HepG2 (cell line): ENCODE results near the gene MUC22. TPM values are rescaled to one million over a fixed set of nuclear protein-coding genes. Genes with fewer than 3 reads are reported as not detected.

Source experiments
- ARNT2 ChIP-seq: sonication (generic); formaldehyde crosslinking; IDR thresholded peaks from 2 replicates; pipeline ENCODE4 v1.8.0; 2022; ENCODE audit warnings: mild to moderate bottlenecking, low read depth, missing genetic modification reagents, moderate library complexity
- LCORL ChIP-seq, 2 experiments: fragments of 450-650 bp in 1 of 2; sonication (generic) in 1 of 2; formaldehyde crosslinking in 1 of 2; IDR thresholded peaks; 2 replicates each; pipeline versions ENCODE4 v1.5.0 to v1.6.1; 2017 to 2020; ENCODE audit warnings: antibody characterized with exemption in 1 of 2, missing genetic modification reagents in 1 of 2
- MTF1 ChIP-seq: sonication (generic); formaldehyde crosslinking; IDR thresholded peaks from 2 replicates; pipeline ENCODE4 v1.5.0; 2020; ENCODE audit warnings: missing genetic modification reagents
- NCOR1 ChIP-seq: fragments of 200-600 bp; sonication (generic); IDR thresholded peaks from 2 replicates; pipeline ENCODE4 v1.7.0; 2017; ENCODE audit warnings: antibody characterized with exemption, low read length, borderline replicate concordance
- SALL1 ChIP-seq: sonication (generic); formaldehyde crosslinking; IDR thresholded peaks from 2 replicates; pipeline ENCODE4 v1.8.0; 2022; ENCODE audit warnings: mild to moderate bottlenecking, missing genetic modification reagents
- SMAD9 ChIP-seq: sonication (generic); formaldehyde crosslinking; IDR thresholded peaks from 2 replicates; pipeline ENCODE4 v1.5.1; 2020; ENCODE audit warnings: mild to moderate bottlenecking, missing genetic modification reagents
- TBP ChIP-seq: sonication (generic); formaldehyde crosslinking; IDR thresholded peaks from 2 replicates; pipeline ENCODE4 v1.5.0; 2020; ENCODE audit warnings: missing genetic modification reagents
- ZBTB1 ChIP-seq: sonication (generic); formaldehyde crosslinking; IDR thresholded peaks from 2 replicates; pipeline ENCODE4 v1.4.0; 2020; ENCODE audit warnings: missing genetic modification reagents, borderline replicate concordance
- ZBTB2 ChIP-seq: sonication (generic); formaldehyde crosslinking; IDR thresholded peaks from 2 replicates; pipeline ENCODE4 v1.8.0; 2022; ENCODE audit warnings: low read depth, missing genetic modification reagents
- ZC3H4 ChIP-seq: sonication (generic); formaldehyde crosslinking; IDR thresholded peaks from 2 replicates; pipeline ENCODE4 v1.4.0; 2020; ENCODE audit warnings: missing genetic modification reagents, borderline replicate concordance
- ZNF263 ChIP-seq: sonication (generic); formaldehyde crosslinking; IDR thresholded peaks from 2 replicates; pipeline ENCODE4 v1.4.0; 2020; ENCODE audit warnings: missing genetic modification reagents
- ZNF281 ChIP-seq: sonication (generic); formaldehyde crosslinking; IDR thresholded peaks from 2 replicates; pipeline ENCODE4 v1.4.0; 2020; ENCODE audit warnings: missing genetic modification reagents, borderline replicate concordance
- ZNF510 ChIP-seq: sonication (generic); formaldehyde crosslinking; IDR thresholded peaks from 2 replicates; pipeline ENCODE4 v1.4.0; 2020; ENCODE audit warnings: low read depth, mild to moderate bottlenecking, missing genetic modification reagents
- ZNF629 ChIP-seq: sonication (generic); formaldehyde crosslinking; conservative IDR thresholded peaks from 2 replicates; pipeline ENCODE4 v1.5.0; 2020; ENCODE audit warnings: missing genetic modification reagents
- ZNF713 ChIP-seq: sonication (generic); formaldehyde crosslinking; IDR thresholded peaks from 2 replicates; pipeline ENCODE4 v1.4.0; 2020; ENCODE audit warnings: mild to moderate bottlenecking, missing genetic modification reagents
- polyA plus RNA-seq, 8 experiments: library from polyadenylated mRNA; depleted of rRNA in 3 of 8; stranded (reverse) in 7 of 8; unstranded in 1 of 8; fragments of >200 nt; fragmentation: Illumina TruSeq in 4 of 8; extraction: Trizol in 4 of 8; gene quantifications; 2 replicates each; pipeline versions ENCODE4 v1.2.1 to v1.2.3, GENCODE V29; 2011 to 2016; ENCODE audit warnings: low read depth in 4 of 8, missing spikeins in 1 of 8, mixed read lengths in 1 of 8; ENCODE audit not compliant: insufficient read depth in 1 of 8
- total RNA-seq, 5 experiments: library from RNA; depleted of rRNA; stranded (reverse); fragments of >200 nt; fragmentation: Illumina TruSeq; extraction: Trizol; gene quantifications; 2 replicates each; pipeline ENCODE4 v1.2.3, GENCODE V29; 2016; ENCODE audit warnings: low read depth in 1 of 5
- TF ChIP-seq, protein P1 (sequence below): sonication (generic); formaldehyde crosslinking; IDR thresholded peaks from 2 replicates; pipeline ENCODE4 v1.9.0; 2022; ENCODE audit warnings: missing genetic modification reagents, mild to moderate bottlenecking, borderline replicate concordance
- TF ChIP-seq, protein P2 (sequence below): sonication (generic); formaldehyde crosslinking; IDR thresholded peaks from 2 replicates; pipeline ENCODE4 v1.5.0; 2020; ENCODE audit warnings: mild to moderate bottlenecking, missing genetic modification reagents, borderline replicate concordance

Gene MUC22
- total and polyA plus RNA-seq, 2 of the 13 experiments (the other 11 are each of a cell fraction or from before 2014, with no cell fraction given), result not detected

DNA sequence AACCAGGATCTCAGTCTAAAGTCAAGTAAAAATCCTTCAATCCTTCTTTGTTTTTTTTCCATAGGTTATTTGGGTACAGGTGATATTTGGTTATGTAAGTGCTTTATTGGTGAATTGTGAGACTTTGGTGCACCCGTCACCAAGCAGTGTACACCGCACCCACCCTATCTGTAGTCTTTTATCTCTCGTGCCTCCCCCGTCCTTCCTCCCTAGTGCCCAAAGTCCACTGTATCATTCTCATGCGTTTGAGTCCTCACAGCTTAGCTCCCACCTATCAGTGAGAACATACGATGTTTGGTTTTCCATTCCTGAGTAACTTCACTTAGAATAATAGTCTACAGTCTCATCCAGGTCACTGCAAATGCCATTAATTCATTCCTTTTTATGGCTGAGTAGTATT, 879 bp downstream of the MUC22 start (continued):
- peak; percentile 44 for TF ChIP-seq SALL1 (CRISPR knock-in tag)
- TF ChIP-seq TBP, result no peak
- TF ChIP-seq ZNF629 (CRISPR knock-in tag), result no peak
- no peak for TF ChIP-seq LCORL (IDR thresholded peaks at IDR 0.05)
- TF ChIP-seq LCORL (CRISPR knock-in tag; IDR thresholded peaks at IDR 0.05), result no peak
- TF ChIP-seq ARNT2 (CRISPR knock-in tag), result no peak
- TF ChIP-seq, protein P1, sequence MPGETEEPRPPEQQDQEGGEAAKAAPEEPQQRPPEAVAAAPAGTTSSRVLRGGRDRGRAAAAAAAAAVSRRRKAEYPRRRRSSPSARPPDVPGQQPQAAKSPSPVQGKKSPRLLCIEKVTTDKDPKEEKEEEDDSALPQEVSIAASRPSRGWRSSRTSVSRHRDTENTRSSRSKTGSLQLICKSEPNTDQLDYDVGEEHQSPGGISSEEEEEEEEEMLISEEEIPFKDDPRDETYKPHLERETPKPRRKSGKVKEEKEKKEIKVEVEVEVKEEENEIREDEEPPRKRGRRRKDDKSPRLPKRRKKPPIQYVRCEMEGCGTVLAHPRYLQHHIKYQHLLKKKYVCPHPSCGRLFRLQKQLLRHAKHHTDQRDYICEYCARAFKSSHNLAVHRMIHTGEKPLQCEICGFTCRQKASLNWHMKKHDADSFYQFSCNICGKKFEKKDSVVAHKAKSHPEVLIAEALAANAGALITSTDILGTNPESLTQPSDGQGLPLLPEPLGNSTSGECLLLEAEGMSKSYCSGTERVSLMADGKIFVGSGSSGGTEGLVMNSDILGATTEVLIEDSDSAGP (CRISPR knock-in tag), result no peak
- no peak for TF ChIP-seq ZC3H4 (CRISPR knock-in tag)
- no peak for TF ChIP-seq SMAD9
- 0 out of 2 replicates have a peak, but pooled peaks have one; percentile 22 for TF ChIP-seq NCOR1
- TF ChIP-seq ZBTB2 (CRISPR knock-in tag), result no peak
- TF ChIP-seq ZNF713 (CRISPR knock-in tag), result no peak
- TF ChIP-seq ZNF263 (CRISPR knock-in tag), result peak; percentile 94
- TF ChIP-seq, protein P2, sequence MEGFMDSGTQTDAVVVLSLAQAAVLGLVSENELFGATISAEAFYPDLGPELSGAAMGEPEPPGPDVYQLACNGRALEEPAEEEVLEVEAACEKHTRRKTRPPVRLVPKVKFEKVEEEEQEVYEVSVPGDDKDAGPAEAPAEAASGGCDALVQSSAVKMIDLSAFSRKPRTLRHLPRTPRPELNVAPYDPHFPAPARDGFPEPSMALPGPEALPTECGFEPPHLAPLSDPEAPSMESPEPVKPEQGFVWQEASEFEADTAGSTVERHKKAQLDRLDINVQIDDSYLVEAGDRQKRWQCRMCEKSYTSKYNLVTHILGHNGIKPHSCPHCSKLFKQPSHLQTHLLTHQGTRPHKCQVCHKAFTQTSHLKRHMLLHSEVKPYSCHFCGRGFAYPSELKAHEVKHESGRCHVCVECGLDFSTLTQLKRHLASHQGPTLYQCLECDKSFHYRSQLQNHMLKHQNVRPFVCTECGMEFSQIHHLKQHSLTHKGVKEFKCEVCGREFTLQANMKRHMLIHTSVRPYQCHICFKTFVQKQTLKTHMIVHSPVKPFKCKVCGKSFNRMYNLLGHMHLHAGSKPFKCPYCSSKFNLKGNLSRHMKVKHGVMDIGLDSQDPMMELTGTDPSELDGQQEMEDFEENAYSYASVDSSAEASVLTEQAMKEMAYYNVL, result no peak
- no peak for TF ChIP-seq ZNF510 (CRISPR knock-in tag)
- peak; percentile 87; the same call in 1 of the 2 replicates for TF ChIP-seq MTF1 (CRISPR knock-in tag)
- no peak for TF ChIP-seq ZNF281
- TF ChIP-seq ZBTB1 (CRISPR knock-in tag), result no peak
